ENCODE results near the gene SSX2IP. TPM values are rescaled to one million over a fixed set of nuclear protein-coding genes. Genes with fewer than 3 reads are reported as not detected.

Gene SSX2IP
- total and polyA plus RNA-seq, 2 experiments from 2014 or later: 23.2 to 28.4 TPM

DNA sequence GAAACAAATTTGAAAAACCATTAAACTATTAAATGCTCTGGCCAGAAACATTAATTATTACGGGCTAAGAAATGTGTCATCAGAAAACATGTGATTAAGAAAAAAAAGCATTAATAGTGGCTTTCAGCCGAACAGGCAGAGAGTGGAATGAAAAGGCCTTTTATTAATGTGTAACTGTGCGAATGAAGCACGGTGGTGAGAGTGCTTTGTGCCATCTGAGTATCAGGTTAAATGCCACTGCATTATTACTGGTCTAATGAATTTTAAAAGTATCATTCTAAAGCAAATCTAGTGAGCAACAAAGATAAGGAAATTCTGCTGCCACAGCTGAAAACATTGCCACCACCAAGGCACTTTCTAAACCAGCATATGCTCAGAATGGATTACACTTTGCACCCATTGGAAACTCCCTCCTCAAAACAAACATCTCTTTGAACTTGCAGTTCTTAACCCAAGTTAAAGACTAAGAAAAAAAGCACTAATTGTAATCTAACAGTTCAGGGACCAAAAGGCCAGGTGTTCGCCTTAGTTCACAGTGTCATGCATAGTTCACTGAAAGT, 30.0 kb upstream of the SSX2IP start (continued):
- TF ChIP-seq, protein P1, sequence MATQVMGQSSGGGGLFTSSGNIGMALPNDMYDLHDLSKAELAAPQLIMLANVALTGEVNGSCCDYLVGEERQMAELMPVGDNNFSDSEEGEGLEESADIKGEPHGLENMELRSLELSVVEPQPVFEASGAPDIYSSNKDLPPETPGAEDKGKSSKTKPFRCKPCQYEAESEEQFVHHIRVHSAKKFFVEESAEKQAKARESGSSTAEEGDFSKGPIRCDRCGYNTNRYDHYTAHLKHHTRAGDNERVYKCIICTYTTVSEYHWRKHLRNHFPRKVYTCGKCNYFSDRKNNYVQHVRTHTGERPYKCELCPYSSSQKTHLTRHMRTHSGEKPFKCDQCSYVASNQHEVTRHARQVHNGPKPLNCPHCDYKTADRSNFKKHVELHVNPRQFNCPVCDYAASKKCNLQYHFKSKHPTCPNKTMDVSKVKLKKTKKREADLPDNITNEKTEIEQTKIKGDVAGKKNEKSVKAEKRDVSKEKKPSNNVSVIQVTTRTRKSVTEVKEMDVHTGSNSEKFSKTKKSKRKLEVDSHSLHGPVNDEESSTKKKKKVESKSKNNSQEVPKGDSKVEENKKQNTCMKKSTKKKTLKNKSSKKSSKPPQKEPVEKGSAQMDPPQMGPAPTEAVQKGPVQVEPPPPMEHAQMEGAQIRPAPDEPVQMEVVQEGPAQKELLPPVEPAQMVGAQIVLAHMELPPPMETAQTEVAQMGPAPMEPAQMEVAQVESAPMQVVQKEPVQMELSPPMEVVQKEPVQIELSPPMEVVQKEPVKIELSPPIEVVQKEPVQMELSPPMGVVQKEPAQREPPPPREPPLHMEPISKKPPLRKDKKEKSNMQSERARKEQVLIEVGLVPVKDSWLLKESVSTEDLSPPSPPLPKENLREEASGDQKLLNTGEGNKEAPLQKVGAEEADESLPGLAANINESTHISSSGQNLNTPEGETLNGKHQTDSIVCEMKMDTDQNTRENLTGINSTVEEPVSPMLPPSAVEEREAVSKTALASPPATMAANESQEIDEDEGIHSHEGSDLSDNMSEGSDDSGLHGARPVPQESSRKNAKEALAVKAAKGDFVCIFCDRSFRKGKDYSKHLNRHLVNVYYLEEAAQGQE (IDR thresholded peaks at IDR 0.05; ENCODE audit: unreplicated experiment): no peak
- TF ChIP-seq EZH2 (IDR thresholded peaks at IDR 0.05; ENCODE audit: low read depth, unreplicated experiment): no peak
- TF ChIP-seq POLR2AphosphoS5 (IDR thresholded peaks at IDR 0.05; ENCODE audit: low read depth): no peak
- TF ChIP-seq, protein P2, sequence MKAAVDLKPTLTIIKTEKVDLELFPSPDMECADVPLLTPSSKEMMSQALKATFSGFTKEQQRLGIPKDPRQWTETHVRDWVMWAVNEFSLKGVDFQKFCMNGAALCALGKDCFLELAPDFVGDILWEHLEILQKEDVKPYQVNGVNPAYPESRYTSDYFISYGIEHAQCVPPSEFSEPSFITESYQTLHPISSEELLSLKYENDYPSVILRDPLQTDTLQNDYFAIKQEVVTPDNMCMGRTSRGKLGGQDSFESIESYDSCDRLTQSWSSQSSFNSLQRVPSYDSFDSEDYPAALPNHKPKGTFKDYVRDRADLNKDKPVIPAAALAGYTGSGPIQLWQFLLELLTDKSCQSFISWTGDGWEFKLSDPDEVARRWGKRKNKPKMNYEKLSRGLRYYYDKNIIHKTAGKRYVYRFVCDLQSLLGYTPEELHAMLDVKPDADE (IDR thresholded peaks at IDR 0.05): no peak
- TF ChIP-seq JUNB (IDR thresholded peaks at IDR 0.05; ENCODE audit: unreplicated experiment): no peak
- no peak for TF ChIP-seq STAT1 (IDR thresholded peaks at IDR 0.05; ENCODE audit: unreplicated experiment)

DNA sequence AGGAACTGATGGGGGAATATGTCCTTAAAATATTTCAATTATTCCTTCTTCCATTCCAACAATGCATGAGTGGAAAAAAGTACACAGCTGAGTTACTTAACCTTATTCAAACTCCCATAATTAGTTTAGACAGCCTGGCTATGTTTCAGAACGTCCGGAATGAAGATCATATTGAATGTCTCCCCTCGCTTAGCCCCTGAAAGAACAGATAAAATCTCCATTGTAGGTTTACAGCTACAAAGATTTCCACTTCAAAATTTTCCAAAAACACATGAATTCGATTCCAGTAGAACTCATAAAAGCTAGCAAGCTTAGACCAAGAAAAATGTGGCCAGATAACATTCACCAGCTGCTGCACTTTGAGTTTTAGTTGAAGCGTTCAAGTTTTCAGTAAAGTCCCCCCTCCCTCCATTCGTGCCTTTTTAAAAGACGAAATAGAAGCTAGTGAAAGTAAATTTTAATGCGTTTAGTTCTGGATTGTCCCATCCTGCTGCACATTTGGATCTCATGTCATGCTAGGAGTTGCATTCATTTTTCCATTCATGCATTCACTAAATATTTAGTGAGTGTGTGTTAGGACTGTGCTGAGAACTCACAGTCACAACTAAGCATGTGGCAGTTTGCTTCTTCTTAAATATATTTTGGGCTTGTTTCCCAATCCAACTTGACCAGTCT, 29.4 kb upstream of the SSX2IP start:
- peaks cover 18% of the 10 kb centered on the region; the same call in 1 of the 2 replicates for H3K4me1 ChIP-seq (ENCODE audit: insufficient read depth)
- DNase-seq (ENCODE audit: low spot score) (no peak), ATAC-seq (no peak)
- H3K27ac ChIP-seq (ENCODE audit: low read depth): no peak overlapping the region
- no peaks in the 10 kb centered on the region for H3K27me3 ChIP-seq (ENCODE audit: insufficient read depth)
- TF ChIP-seq ZNF114 (CRISPR knock-in tag; IDR thresholded peaks at IDR 0.05): no peak
- TF ChIP-seq, protein P2 (IDR thresholded peaks at IDR 0.05): no peak
- no peak for TF ChIP-seq EZH2phosphoT487 (IDR thresholded peaks at IDR 0.05; ENCODE audit: unreplicated experiment)
- no peaks in the 10 kb centered on the region for H3K9me3 Mint-ChIP-seq
- no peaks in the 10 kb centered on the region for H3K36me3 Mint-ChIP-seq (ENCODE audit: low read depth)
- no peak overlapping the region for H3K4me3 Mint-ChIP-seq
- H2AFZ ChIP-seq: no peak overlapping the region; the same call in none of the 2 replicates
- peaks cover 3% of the 10 kb centered on the region for H3K27me3 Mint-ChIP-seq (ENCODE audit: insufficient read depth, low read depth, poor library complexity)
- H3F3A ChIP-seq (replicated peaks; ENCODE audit: low read depth): no peaks in the 10 kb centered on the region
- no peaks in the 10 kb centered on the region for H3K79me2 ChIP-seq (replicated peaks; ENCODE audit: insufficient read depth)
- H3K4me2 ChIP-seq: no peak overlapping the region
- H4K20me1 ChIP-seq (replicated peaks; ENCODE audit: insufficient read depth): no peaks in the 10 kb centered on the region
- peaks cover 16% of the 10 kb centered on the region for H3K4me1 Mint-ChIP-seq
- no peaks in the 10 kb centered on the region for H3K36me3 ChIP-seq (ENCODE audit: insufficient read depth)
- H3K27ac Mint-ChIP-seq: no peak overlapping the region
- H3K9me2 ChIP-seq (ENCODE audit: insufficient read depth): no peaks in the 10 kb centered on the region
- H3K4me3 ChIP-seq: no peak overlapping the region
